ENCODE data around the gene DRAP1.

GRCh38 chr11:65941720-65942310 lies 22.6 kb downstream of the DRAP1 start:
- no peak for TF ChIP-seq CTCF (IDR thresholded peaks at IDR 0.05)
- no peak for TF ChIP-seq POLR2A (IDR thresholded peaks at IDR 0.05)
